ENCODE results near the gene STAT4. TPM values are rescaled to one million over a fixed set of nuclear protein-coding genes. Genes with fewer than 3 reads are reported as not detected.

STAT4 gene
- total RNA-seq, 2 donors from 2014 or later: 3.2 to 8.8 TPM

- no peak overlapping the region for H3K4me3 ChIP-seq (ENCODE audit: low read length)
- DNase-seq: no peak
- peaks cover 93% of the 10 kb centered on the region for H3K36me3 Mint-ChIP-seq (ENCODE audit: low read depth)
- no peak overlapping the region for H3K4me3 Mint-ChIP-seq
- 86 to 98% methylated on average over 1 of the region's 1 CpG for WGBS, 2 experiments (ENCODE audit: insufficient coverage in 1 of 2, insufficient read length in 1 of 2)
- peaks cover 20% of the 10 kb centered on the region for H3K4me1 Mint-ChIP-seq
- H3K36me3 ChIP-seq (ENCODE audit: control insufficient read depth, insufficient read depth, low read length): peaks cover 99% of the 10 kb centered on the region
- H3K9me3 Mint-ChIP-seq: peaks cover 5% of the 10 kb centered on the region
- H3K9ac ChIP-seq (ENCODE audit: extremely low read depth, low read length, poor library complexity, severe bottlenecking): no peak overlapping the region
- H3K9me3 ChIP-seq (ENCODE audit: control insufficient read depth, low read length): peaks cover 15% of the 10 kb centered on the region
- H3K27me3 Mint-ChIP-seq (ENCODE audit: insufficient read depth): no peaks in the 10 kb centered on the region
- H3K27me3 ChIP-seq (ENCODE audit: control insufficient read depth, insufficient read depth, low read length, poor library complexity, severe bottlenecking): no peaks in the 10 kb centered on the region
- H3K4me1 ChIP-seq (ENCODE audit: control insufficient read depth, insufficient read depth, low read length): no peaks in the 10 kb centered on the region
- no peak overlapping the region for H3K27ac ChIP-seq (ENCODE audit: low read depth, low read length)
- H3K27ac Mint-ChIP-seq: no peak overlapping the region
- TF ChIP-seq, protein P1, sequence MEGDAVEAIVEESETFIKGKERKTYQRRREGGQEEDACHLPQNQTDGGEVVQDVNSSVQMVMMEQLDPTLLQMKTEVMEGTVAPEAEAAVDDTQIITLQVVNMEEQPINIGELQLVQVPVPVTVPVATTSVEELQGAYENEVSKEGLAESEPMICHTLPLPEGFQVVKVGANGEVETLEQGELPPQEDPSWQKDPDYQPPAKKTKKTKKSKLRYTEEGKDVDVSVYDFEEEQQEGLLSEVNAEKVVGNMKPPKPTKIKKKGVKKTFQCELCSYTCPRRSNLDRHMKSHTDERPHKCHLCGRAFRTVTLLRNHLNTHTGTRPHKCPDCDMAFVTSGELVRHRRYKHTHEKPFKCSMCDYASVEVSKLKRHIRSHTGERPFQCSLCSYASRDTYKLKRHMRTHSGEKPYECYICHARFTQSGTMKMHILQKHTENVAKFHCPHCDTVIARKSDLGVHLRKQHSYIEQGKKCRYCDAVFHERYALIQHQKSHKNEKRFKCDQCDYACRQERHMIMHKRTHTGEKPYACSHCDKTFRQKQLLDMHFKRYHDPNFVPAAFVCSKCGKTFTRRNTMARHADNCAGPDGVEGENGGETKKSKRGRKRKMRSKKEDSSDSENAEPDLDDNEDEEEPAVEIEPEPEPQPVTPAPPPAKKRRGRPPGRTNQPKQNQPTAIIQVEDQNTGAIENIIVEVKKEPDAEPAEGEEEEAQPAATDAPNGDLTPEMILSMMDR (conservative IDR thresholded peaks at IDR 0.05): no peak
These were observed 169.1 kb downstream of the STAT4 start for GRCh38 chr2:190981733-190982132.

- WGBS, 2 experiments (ENCODE audit: insufficient coverage in 1 of 2, insufficient read length in 1 of 2): 86 to 93% methylated on average over 1 to 6 of the region's 6 CpGs
- no peak for DNase-seq
- Mint-ChIP-seq H3K27ac (no peak overlapping the region), H3K27me3 (ENCODE audit: insufficient read depth) (no peaks in the 10 kb centered on the region), H3K4me1 (peaks cover 18% of the 10 kb centered on the region), H3K36me3 (ENCODE audit: low read depth) (peaks cover 95% of the 10 kb centered on the region), H3K9me3 (peaks cover 5% of the 10 kb centered on the region), H3K4me3 (no peak overlapping the region)
- peaks cover 15% of the 10 kb centered on the region for H3K9me3 ChIP-seq (ENCODE audit: control insufficient read depth, low read length)
- H3K4me3 ChIP-seq (ENCODE audit: low read length): no peak overlapping the region
- no peaks in the 10 kb centered on the region for H3K4me1 ChIP-seq (ENCODE audit: control insufficient read depth, insufficient read depth, low read length)
- TF ChIP-seq, protein P1 (conservative IDR thresholded peaks at IDR 0.05): no peak
- H3K36me3 ChIP-seq (ENCODE audit: control insufficient read depth, insufficient read depth, low read length): peaks cover 99% of the 10 kb centered on the region
- no peak overlapping the region for H3K27ac ChIP-seq (ENCODE audit: low read depth, low read length)
- H3K9ac ChIP-seq (ENCODE audit: extremely low read depth, low read length, poor library complexity, severe bottlenecking): no peak overlapping the region
- no peaks in the 10 kb centered on the region for H3K27me3 ChIP-seq (ENCODE audit: control insufficient read depth, insufficient read depth, low read length, poor library complexity, severe bottlenecking)
These were observed 169.5 kb downstream of the STAT4 start for GRCh38 chr2:190981333-190981732.

- Histone ChIP-seq H3K9ac (ENCODE audit: extremely low read depth, low read length, poor library complexity, severe bottlenecking) (no peak overlapping the region), H3K9me3 (ENCODE audit: control insufficient read depth, low read length) (peaks cover 15% of the 10 kb centered on the region), H3K27ac (ENCODE audit: low read depth, low read length) (no peak overlapping the region), H3K4me3 (ENCODE audit: low read length) (no peak overlapping the region), H3K4me1 (ENCODE audit: control insufficient read depth, insufficient read depth, low read length) (no peaks in the 10 kb centered on the region), H3K36me3 (ENCODE audit: control insufficient read depth, insufficient read depth, low read length) (peaks cover 99% of the 10 kb centered on the region), H3K27me3 (ENCODE audit: control insufficient read depth, insufficient read depth, low read length, poor library complexity, severe bottlenecking) (no peaks in the 10 kb centered on the region)
- peaks cover 5% of the 10 kb centered on the region for H3K9me3 Mint-ChIP-seq
- H3K36me3 Mint-ChIP-seq (ENCODE audit: low read depth): peaks cover 94% of the 10 kb centered on the region
- no peak overlapping the region for H3K27ac Mint-ChIP-seq
- no peak for DNase-seq
- H3K4me1 Mint-ChIP-seq: peaks cover 17% of the 10 kb centered on the region
- H3K27me3 Mint-ChIP-seq (ENCODE audit: insufficient read depth): no peaks in the 10 kb centered on the region
- WGBS, 2 experiments (ENCODE audit: insufficient coverage in 1 of 2, insufficient read length in 1 of 2): 93 to 96% methylated on average over 8 to 10 of the region's 10 CpGs
- no peak overlapping the region for H3K4me3 Mint-ChIP-seq
- TF ChIP-seq, protein P1 (conservative IDR thresholded peaks at IDR 0.05): no peak
These were observed 170.1 kb downstream of the STAT4 start for GRCh38 chr2:190980630-190981209.
